DOHH2 (cell line): ENCODE results near the gene JDP2.

ENCODE experiments used
- H3F3A ChIP-seq: fragments of 200-600 bp; sonication (generic), shearing (Covaris generic); 2 replicates; pipeline ENCODE4 v1.6.0; 2016; ENCODE audit warnings: antibody characterized with exemption, mild to moderate bottlenecking; ENCODE audit not compliant: control insufficient read depth, insufficient read depth
- H3K27ac ChIP-seq: fragments of 200-600 bp; sonication (generic); 2 replicates; pipeline ENCODE4 v1.5.1; 2014; ENCODE audit warnings: low read depth, mild to moderate bottlenecking, low read length, moderate library complexity
- H3K27me3 ChIP-seq: fragments of 200-600 bp; sonication (generic); 2 replicates; pipeline ENCODE4 v1.6.1; 2014; ENCODE audit warnings: mild to moderate bottlenecking, low read length, mixed read lengths; ENCODE audit not compliant: control insufficient read depth
- H3K36me3 ChIP-seq: fragments of 200-600 bp; sonication (generic); 2 replicates; pipeline ENCODE4 v1.6.1; 2014; ENCODE audit warnings: mild to moderate bottlenecking, low read length, moderate library complexity, mixed read lengths; ENCODE audit not compliant: control insufficient read depth
- H3K4me1 ChIP-seq: fragments of 200-600 bp; sonication (generic); 2 replicates; pipeline ENCODE4 v1.6.1; 2014; ENCODE audit warnings: mild to moderate bottlenecking, low read length, mixed read lengths; ENCODE audit not compliant: control insufficient read depth
- H3K4me2 ChIP-seq: fragments of 200-600 bp; sonication (generic); 2 replicates; pipeline ENCODE4 v1.6.0; 2014; ENCODE audit warnings: mild to moderate bottlenecking, low read length, moderate library complexity
- H3K4me3 ChIP-seq: fragments of 200-600 bp; sonication (generic); 2 replicates; pipeline ENCODE4 v1.5.1; 2014; ENCODE audit warnings: mild to moderate bottlenecking, low read length, mixed read lengths
- H3K79me2 ChIP-seq: fragments of 200-600 bp; sonication (generic); 2 replicates; pipeline ENCODE4 v1.6.1; 2014; ENCODE audit warnings: mild to moderate bottlenecking, low read length, mixed read lengths; ENCODE audit not compliant: control insufficient read depth
- H3K9me2 ChIP-seq: fragments of 200-600 bp; sonication (generic); replicated peaks from 2 replicates; pipeline ENCODE4 v1.6.1; 2014; ENCODE audit warnings: mild to moderate bottlenecking, low read length, mixed read lengths; ENCODE audit not compliant: control insufficient read depth
- H3K9me3 ChIP-seq: fragments of 200-600 bp; sonication (generic); 2 replicates; pipeline ENCODE4 v1.6.1; 2014; ENCODE audit warnings: antibody characterized with exemption, low read length, mixed read lengths; ENCODE audit not compliant: control insufficient read depth, insufficient read depth
- H4K20me1 ChIP-seq: fragments of 200-600 bp; sonication (generic); 2 replicates; pipeline ENCODE4 v1.6.0; 2014; ENCODE audit warnings: low read depth, mild to moderate bottlenecking, antibody characterized with exemption, low read length, moderate library complexity; ENCODE audit not compliant: control insufficient read depth, insufficient read depth
- EZH2phosphoT487 ChIP-seq: fragments of 200-600 bp; sonication (generic); IDR thresholded peaks from 2 replicates; pipeline ENCODE4 v1.6.1; 2017; ENCODE audit warnings: borderline replicate concordance, mild to moderate bottlenecking, antibody characterized with exemption, low read length, moderate library complexity, mixed read lengths
- TF ChIP-seq, protein P1 (sequence below): fragments of 200-600 bp; sonication (generic); IDR thresholded peaks from one replicate; pipeline ENCODE4 v1.5.1; 2014; ENCODE audit warnings: antibody characterized with exemption, mild to moderate bottlenecking, low read depth, low read length; ENCODE audit not compliant: poor library complexity, severe bottlenecking

JDP2 gene

GRCh38 chr14:75413013-75413412 is 14.8 kb upstream of the JDP2 start:
- H3K27ac ChIP-seq, result no peak overlapping the region
- H3K4me2 ChIP-seq, result no peak overlapping the region
- H3F3A ChIP-seq, result no peaks in the 10 kb centered on the region
- H3K27me3 ChIP-seq, result peaks cover 5% of the 10 kb centered on the region; the same call in 1 of the 2 replicates
- H4K20me1 ChIP-seq, result no peaks in the 10 kb centered on the region
- no peaks in the 10 kb centered on the region for H3K9me3 ChIP-seq
- H3K9me2 ChIP-seq, result no peaks in the 10 kb centered on the region
- TF ChIP-seq EZH2phosphoT487, result no peak
- TF ChIP-seq, protein P1, sequence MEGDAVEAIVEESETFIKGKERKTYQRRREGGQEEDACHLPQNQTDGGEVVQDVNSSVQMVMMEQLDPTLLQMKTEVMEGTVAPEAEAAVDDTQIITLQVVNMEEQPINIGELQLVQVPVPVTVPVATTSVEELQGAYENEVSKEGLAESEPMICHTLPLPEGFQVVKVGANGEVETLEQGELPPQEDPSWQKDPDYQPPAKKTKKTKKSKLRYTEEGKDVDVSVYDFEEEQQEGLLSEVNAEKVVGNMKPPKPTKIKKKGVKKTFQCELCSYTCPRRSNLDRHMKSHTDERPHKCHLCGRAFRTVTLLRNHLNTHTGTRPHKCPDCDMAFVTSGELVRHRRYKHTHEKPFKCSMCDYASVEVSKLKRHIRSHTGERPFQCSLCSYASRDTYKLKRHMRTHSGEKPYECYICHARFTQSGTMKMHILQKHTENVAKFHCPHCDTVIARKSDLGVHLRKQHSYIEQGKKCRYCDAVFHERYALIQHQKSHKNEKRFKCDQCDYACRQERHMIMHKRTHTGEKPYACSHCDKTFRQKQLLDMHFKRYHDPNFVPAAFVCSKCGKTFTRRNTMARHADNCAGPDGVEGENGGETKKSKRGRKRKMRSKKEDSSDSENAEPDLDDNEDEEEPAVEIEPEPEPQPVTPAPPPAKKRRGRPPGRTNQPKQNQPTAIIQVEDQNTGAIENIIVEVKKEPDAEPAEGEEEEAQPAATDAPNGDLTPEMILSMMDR, result no peak
- no peaks in the 10 kb centered on the region for H3K4me1 ChIP-seq
- no peaks in the 10 kb centered on the region for H3K36me3 ChIP-seq
- H3K79me2 ChIP-seq, result no peaks in the 10 kb centered on the region
- H3K4me3 ChIP-seq, result no peak overlapping the region

- no peak overlapping the region for H3K4me2 ChIP-seq
- peaks cover 7% of the 10 kb centered on the region; the same call in 1 of the 2 replicates for H3K27me3 ChIP-seq
- H3K36me3 ChIP-seq, result no peaks in the 10 kb centered on the region
- H4K20me1 ChIP-seq, result no peaks in the 10 kb centered on the region
- TF ChIP-seq, protein P1, result no peak
- no peak for TF ChIP-seq EZH2phosphoT487
- no peak overlapping the region for H3K27ac ChIP-seq
- H3K4me1 ChIP-seq, result peaks cover 10% of the 10 kb centered on the region
- H3K9me3 ChIP-seq, result no peaks in the 10 kb centered on the region
- no peak overlapping the region for H3K4me3 ChIP-seq
- H3F3A ChIP-seq, result no peaks in the 10 kb centered on the region
- no peaks in the 10 kb centered on the region for H3K9me2 ChIP-seq
- H3K79me2 ChIP-seq, result no peaks in the 10 kb centered on the region
Observed at GRCh38 chr14:75417674-75418073, 10.1 kb upstream of the JDP2 start.

- Histone ChIP-seq H3K79me2 (no peaks in the 10 kb centered on the region), H3K9me2 (no peaks in the 10 kb centered on the region), H3K4me2 (peak overlapping the region; percentile 45), H3K4me1 (peaks cover 10% of the 10 kb centered on the region), H3K36me3 (no peaks in the 10 kb centered on the region), H3K27me3 (0 out of 2 replicates have a peak, but pooled peaks cover 2% of the 10 kb centered on the region), H3K27ac (no peak overlapping the region), H3K9me3 (no peaks in the 10 kb centered on the region; the same call in 1 of the 2 replicates), H4K20me1 (no peaks in the 10 kb centered on the region), H3K4me3 (no peak overlapping the region), H3F3A (no peaks in the 10 kb centered on the region)
- no peak for TF ChIP-seq EZH2phosphoT487
- TF ChIP-seq, protein P1, result no peak
Observed at GRCh38 chr14:75418850-75419768, 8.7 kb upstream of the JDP2 start.
